DND-41 (cell line): ENCODE results near the gene CSNK2A1.

ENCODE experiments used
- ATAC-seq: fragments of 200-7000 bp; cut with Tn5 transposase; 3 replicates; pipeline ENCODE4 v1.9.1; 2021; ENCODE audit warnings: low read depth; ENCODE audit not compliant: insufficient read depth
- DNase-seq: peaks from one replicate; pipeline ENCODE4 v3.0.0-alpha.2; 2020
- H2AFZ ChIP-seq: 2 replicates; pipeline ENCODE4 v1.6.0; 2012; ENCODE audit warnings: low read depth, low read length
- H3K27ac ChIP-seq: 2 replicates; pipeline ENCODE4 v1.5.1; 2012; ENCODE audit warnings: low read length, inconsistent platforms
- H3K27me3 ChIP-seq: fragments of 200-600 bp; sonication (generic); 2 replicates; pipeline ENCODE4 v1.6.0; 2012; ENCODE audit warnings: low read length, mild to moderate bottlenecking, inconsistent platforms; ENCODE audit not compliant: insufficient read depth, poor library complexity
- H3K36me3 ChIP-seq: 2 replicates; pipeline ENCODE4 v1.5.1; 2012; ENCODE audit warnings: low read length, inconsistent platforms; ENCODE audit not compliant: insufficient read depth
- H3K4me1 ChIP-seq: 2 replicates; pipeline ENCODE4 v1.5.1; 2012; ENCODE audit warnings: mild to moderate bottlenecking, low read length; ENCODE audit not compliant: insufficient read depth
- H3K4me2 ChIP-seq: 2 replicates; pipeline ENCODE4 v1.6.0; 2012; ENCODE audit warnings: mild to moderate bottlenecking, moderate library complexity, low read length, inconsistent platforms; ENCODE audit not compliant: insufficient read depth
- H3K4me3 ChIP-seq, 2 experiments: fragments of 200-600 bp in 1 of 2; shearing (Covaris generic) in 1 of 2; 2 replicates each; pipeline ENCODE4 v1.5.1; 2012 to 2016; ENCODE audit warnings: inconsistent platforms in 2 of 2, low read length in 2 of 2, mild to moderate bottlenecking in 2 of 2, low read depth in 1 of 2, moderate library complexity in 1 of 2
- H3K79me2 ChIP-seq: 2 replicates; pipeline ENCODE4 v1.6.0; 2012; ENCODE audit warnings: low read length, inconsistent platforms; ENCODE audit not compliant: insufficient read depth
- H3K9ac ChIP-seq: 2 replicates; pipeline ENCODE4 v1.6.0; 2012; ENCODE audit warnings: low read depth, mild to moderate bottlenecking, inconsistent platforms, low read length, moderate library complexity
- H3K9me3 ChIP-seq: 2 replicates; pipeline ENCODE4 v1.5.1; 2012; ENCODE audit warnings: low read length, moderate library complexity, mild to moderate bottlenecking, inconsistent platforms; ENCODE audit not compliant: insufficient read depth, severe bottlenecking
- H4K20me1 ChIP-seq: 2 replicates; pipeline ENCODE4 v1.6.0; 2012; ENCODE audit warnings: low read length; ENCODE audit not compliant: insufficient read depth
- CTCF ChIP-seq: IDR thresholded peaks from 2 replicates; pipeline ENCODE4 v1.5.1; 2012; ENCODE audit warnings: borderline replicate concordance, low read length, moderate library complexity, mild to moderate bottlenecking; ENCODE audit not compliant: poor library complexity, severe bottlenecking; ENCODE audit errors: extremely low read depth
- EZH2 ChIP-seq: IDR thresholded peaks from 3 replicates; pipeline ENCODE4 v1.6.1; 2012; ENCODE audit warnings: borderline replicate concordance, low read depth, mild to moderate bottlenecking, moderate library complexity, low read length, inconsistent platforms; ENCODE audit not compliant: severe bottlenecking

CSNK2A1 gene

GRCh38 chr20:507761-508332 is 35.7 kb downstream of the CSNK2A1 start:
- H3K27ac ChIP-seq: no peak overlapping the region
- H3K9ac ChIP-seq: no peak overlapping the region
- H3K4me3 ChIP-seq: no peak overlapping the region
- peaks cover 69% of the 10 kb centered on the region for H3K79me2 ChIP-seq
- H4K20me1 ChIP-seq: peaks cover 62% of the 10 kb centered on the region
- TF ChIP-seq EZH2 (no peak), CTCF (no peak)
- ATAC-seq (no peak), DNase-seq (no peak)
- H2AFZ ChIP-seq: no peak overlapping the region
- peaks cover 65% of the 10 kb centered on the region for H3K36me3 ChIP-seq
- no peaks in the 10 kb centered on the region for H3K4me1 ChIP-seq
- H3K4me2 ChIP-seq: no peak overlapping the region
- no peaks in the 10 kb centered on the region for H3K9me3 ChIP-seq
- no peaks in the 10 kb centered on the region for H3K27me3 ChIP-seq

- H3K27me3 ChIP-seq: no peaks in the 10 kb centered on the region
- H3K36me3 ChIP-seq: peaks cover 68% of the 10 kb centered on the region
- no peak overlapping the region for H3K27ac ChIP-seq
- TF ChIP-seq EZH2 (no peak), CTCF (no peak)
- no peaks in the 10 kb centered on the region for H3K4me1 ChIP-seq
- ATAC-seq (no peak), DNase-seq (no peak)
- no peak overlapping the region for H3K9ac ChIP-seq
- H4K20me1 ChIP-seq: peaks cover 57% of the 10 kb centered on the region
- H3K4me2 ChIP-seq: no peak overlapping the region
- no peak overlapping the region for H3K4me3 ChIP-seq
- peaks cover 63% of the 10 kb centered on the region for H3K79me2 ChIP-seq
- no peaks in the 10 kb centered on the region for H3K9me3 ChIP-seq
- no peak overlapping the region for H2AFZ ChIP-seq
Observed at GRCh38 chr20:507006-507758, 36.4 kb downstream of the CSNK2A1 start.

- ATAC-seq: no peak
- H3K27ac ChIP-seq: no peak overlapping the region
- TF ChIP-seq CTCF (no peak), EZH2 (no peak)
- peaks cover 83% of the 10 kb centered on the region for H3K36me3 ChIP-seq
- H3K9me3 ChIP-seq: no peaks in the 10 kb centered on the region
- no peaks in the 10 kb centered on the region for H3K27me3 ChIP-seq
- peaks cover 36% of the 10 kb centered on the region for H4K20me1 ChIP-seq
- DNase-seq: no peak
- no peak overlapping the region for H2AFZ ChIP-seq
- no peak overlapping the region for H3K4me3 ChIP-seq
- no peak overlapping the region for H3K9ac ChIP-seq
- H3K79me2 ChIP-seq: peaks cover 38% of the 10 kb centered on the region
- H3K4me2 ChIP-seq: no peak overlapping the region
- no peaks in the 10 kb centered on the region for H3K4me1 ChIP-seq
Observed at GRCh38 chr20:504632-505075, 38.9 kb downstream of the CSNK2A1 start.
